GM20431 (cell line): ENCODE measurements around the gene NPIPB9.
"Not testable (repeated sequence)": the region's sequence is repeated elsewhere in the genome, so short reads cannot be mapped to it uniquely, and the experiment has no call there.

Source experiments
- in situ Hi-C: fragments of 300-500 bp; cut with MseI, MboI; formaldehyde crosslinking; loops from one replicate; pipeline ENCODE4 v1.15.0; 2020; ENCODE audit warnings: low sequenced_read_pairs; ENCODE audit not compliant: unreplicated experiment

NPIPB9 gene

DNA sequence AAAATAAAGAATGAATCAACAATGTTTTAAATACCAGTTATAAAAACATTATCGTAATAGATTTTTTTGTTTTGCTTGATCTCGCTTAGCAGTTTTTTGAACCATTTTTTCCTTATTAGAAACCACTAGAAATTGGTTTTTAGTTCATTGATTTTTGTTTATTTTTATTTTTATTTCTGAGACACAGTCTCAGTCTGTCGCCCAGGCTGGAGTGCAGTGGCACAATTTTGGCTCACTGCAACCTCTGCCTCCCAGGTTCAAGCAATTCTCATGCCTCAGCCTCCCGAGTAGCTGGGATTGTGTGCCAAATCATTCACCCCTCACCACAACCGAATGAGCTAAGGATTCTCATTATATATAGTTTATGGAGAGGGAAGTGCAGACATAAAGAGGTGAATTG is at the start of gene NPIPB9:
TSS of gene NPIPB9 (plus strand) at position 301 of the 400 bp plus-strand sequence.
- in situ Hi-C loops, result not testable (repeated sequence)

DNA sequence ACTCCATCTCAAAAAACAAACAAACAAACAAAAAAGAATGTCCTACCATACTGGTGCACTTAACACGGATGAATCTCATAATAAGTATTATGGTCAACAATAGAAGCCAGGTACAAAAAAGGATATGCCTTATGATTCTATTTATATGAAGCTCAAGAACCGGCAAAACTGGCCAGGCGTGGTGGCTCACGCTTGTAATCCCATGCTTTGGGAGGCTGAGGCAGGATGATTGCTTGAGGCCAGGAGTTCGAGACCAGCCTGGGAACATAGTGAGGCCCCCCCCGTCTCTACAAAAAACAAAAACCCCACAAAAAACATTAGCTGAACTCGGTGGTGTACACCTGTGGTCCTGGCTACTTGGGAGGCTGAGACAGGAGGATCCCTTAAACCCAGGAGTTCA is 47.3 kb upstream of the NPIPB9 start:
- in situ Hi-C loops, result not testable (repeated sequence)

DNA sequence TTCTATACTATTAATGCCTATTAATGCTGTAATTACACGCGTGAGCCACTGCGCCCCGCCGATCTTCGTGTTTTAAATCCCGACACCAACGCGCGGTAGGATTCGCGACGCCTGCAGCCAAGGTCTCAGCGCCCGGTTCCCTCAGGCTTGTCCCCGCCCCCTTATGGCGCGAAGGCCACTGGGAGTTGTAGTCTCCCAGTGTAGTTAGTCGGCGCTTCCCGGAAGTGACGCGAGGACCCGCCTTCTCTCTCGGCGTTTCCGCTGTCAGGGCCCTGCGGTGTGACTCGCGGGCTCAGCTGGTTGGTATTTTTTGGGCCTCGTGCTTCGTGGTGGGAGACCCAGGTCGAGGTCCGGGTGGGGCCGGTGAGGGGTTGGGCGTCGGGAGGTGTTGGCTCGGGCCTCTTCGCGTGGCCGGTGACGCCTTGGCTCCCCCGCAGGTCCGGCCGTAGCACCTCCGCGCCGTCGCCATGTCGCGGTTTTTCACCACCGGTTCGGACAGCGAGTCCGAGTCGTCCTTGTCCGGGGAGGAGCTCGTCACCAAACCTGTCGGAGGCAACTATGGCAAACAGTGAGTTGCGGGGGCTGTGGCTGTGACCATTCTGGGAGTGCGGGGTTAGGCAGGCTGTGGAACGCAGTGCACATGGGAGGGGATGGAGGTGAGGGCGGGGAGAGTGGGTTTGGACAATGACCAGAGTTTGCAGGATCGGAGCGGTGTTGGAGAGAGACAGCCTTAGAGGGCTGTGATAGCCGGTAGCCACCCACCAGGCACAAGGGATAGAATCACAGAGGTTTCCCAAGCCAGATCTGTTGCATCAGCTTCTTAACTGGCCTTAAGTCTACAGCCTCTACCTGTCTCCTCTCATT is 40.1 kb upstream of the NPIPB9 start, which contains the start of gene EIF3C:
TSS of gene EIF3C (plus strand) at position 245 of the 864 bp plus-strand sequence. CDS start at position 468, 223 bp downstream.
- in situ Hi-C loops, result not testable (repeated sequence)

DNA sequence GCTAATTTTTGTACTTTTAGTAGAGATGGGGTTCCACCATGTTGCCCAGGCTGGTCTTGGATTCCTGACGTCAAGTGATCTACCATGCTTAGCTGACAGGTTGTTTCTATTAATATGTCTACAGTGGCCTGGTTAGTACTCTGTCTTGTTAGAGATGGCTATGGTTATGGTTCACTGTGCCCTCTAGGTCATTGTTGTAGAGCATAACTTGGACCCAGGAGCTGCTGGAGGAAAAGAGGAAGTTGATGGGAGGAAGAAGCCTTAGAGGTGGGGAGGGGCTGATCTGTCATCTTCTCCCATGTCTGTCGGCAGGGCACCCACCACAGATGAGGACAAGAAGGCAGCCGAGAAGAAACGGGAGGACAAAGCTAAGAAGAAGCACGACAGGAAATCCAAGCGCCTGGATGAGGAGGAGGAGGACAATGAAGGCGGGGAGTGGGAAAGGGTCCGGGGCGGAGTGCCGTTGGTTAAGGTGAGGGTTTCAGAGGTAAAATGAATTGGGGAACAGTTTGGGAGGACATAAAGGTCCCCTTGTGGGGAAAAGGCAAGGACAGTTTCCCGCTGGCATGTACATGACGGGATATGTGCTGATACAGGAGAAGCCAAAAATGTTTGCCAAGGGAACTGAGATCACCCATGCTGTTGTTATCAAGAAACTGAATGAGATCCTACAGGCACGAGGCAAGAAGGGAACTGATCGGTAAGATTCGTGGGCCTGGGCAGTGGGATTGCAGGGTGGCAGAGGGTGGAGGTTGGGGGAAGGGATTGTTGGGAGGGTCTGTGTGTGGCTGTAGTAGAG is 28.5 kb upstream of the NPIPB9 start:
- in situ Hi-C loops, result not testable (repeated sequence)

DNA sequence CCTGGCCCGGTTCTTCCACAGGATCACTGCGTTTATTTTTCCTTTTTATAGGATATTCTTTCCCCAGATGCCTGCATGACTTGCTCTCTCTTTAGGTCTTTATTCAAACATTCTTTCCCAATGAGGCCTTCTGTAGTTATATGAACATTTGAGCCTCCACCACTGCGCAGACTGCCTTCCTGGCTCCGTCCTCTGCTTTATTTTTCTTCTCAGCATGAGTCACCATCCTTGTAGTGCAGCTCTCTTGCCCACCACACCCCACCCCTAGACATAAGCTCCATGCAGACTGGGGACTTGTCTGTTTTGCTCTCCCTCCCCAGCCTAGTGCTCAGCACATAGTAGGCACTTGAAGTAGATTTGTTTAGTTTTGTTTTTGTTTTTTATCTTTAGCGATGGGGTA is 20.3 kb upstream of the NPIPB9 start:
- in situ Hi-C loops, result not testable (repeated sequence)

DNA sequence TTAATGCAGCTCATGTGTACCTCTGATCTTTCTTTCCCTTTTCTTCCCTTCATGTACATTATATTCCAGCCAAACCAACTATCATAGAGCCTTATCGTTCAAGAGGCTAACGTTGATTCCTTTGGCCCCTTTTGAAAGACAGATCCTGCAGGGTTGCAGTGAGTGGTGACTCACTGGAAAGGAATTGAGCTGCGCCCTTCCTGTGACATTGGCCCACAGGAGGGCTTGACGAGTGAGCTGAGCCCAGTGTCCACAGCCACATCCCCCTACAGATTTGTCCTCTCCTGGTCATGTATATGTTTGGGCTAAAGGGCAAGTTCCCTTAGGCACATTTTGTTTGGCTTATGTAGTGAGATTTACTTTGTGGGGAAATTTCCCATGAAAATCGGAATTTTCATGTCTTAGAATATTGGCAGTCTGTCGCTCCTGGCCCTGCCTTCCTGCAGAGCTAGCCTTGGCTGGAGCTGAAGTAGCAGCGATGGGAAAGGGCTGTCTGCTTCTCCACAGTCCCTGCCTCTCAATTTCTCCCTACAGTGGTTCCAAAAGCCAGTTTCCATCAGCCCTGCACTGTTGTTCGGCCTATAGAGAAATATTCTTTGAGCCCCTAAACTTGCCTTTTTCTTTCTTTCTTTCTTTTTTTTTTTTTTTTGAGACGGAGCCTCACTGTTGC is 19.0 kb upstream of the NPIPB9 start:
- in situ Hi-C loops, result not testable (repeated sequence)

DNA sequence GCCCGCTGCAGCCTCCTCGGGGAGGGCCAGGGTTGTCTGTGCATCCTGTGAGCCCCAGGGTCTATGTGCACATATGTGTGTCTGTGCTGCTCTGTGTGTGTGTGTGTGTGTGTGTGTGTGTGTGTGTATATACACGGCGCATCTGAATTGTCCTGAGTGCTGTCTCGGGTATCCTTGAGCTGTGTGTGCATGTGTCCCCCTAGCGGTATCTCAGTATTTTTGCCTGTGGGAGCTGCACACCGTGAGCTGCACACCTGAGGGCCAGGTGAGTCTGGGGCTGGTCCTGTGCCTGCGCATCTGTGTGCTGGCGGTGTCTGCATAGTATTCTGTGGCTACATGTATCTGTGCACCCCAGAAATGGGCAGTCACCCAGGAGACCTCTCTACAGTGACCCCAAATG is 11.8 kb upstream of the NPIPB9 start:
- in situ Hi-C loops, result not testable (repeated sequence)

DNA sequence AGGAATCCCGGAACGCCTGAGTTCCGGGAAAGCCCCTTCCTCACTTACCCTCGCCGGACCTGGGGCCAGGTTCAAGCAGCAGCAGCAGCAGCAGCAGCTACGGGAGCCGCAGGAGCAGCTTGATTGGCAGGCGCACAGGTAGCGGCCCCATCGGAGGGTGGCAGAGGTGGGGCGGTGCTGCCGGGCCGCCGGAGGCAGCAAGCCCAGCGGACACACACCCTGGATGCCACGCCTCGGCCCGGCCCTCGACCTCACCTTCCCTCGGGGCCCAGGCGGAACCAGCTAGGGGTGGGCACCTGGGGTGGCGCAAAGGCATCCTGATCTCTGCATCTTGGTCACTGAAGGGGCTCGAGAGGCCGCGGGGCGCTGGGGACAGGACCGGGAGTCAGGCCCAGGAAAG is 11.0 kb upstream of the NPIPB9 start:
- in situ Hi-C loops, result not testable (repeated sequence)

DNA sequence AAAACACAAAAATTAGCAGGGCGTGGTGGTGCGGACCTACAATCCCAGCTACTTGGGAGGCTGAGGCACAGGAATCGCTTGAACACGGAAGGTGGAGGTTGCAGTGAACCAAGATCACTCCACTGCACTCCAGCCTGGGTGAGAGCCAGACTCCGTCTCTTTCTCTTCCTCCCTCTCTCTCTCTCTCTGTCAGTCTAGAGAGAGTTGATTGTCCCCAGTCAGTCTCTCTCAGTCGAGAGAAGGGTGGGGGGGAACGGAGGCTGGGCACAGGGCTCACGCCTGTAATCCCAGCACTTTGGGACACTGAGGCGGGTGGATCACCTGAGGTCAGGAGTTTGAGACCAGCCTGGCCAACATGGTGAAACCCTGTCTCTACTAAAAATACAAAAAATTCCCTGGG is 10.3 kb upstream of the NPIPB9 start:
- in situ Hi-C loops, result not testable (repeated sequence)

DNA sequence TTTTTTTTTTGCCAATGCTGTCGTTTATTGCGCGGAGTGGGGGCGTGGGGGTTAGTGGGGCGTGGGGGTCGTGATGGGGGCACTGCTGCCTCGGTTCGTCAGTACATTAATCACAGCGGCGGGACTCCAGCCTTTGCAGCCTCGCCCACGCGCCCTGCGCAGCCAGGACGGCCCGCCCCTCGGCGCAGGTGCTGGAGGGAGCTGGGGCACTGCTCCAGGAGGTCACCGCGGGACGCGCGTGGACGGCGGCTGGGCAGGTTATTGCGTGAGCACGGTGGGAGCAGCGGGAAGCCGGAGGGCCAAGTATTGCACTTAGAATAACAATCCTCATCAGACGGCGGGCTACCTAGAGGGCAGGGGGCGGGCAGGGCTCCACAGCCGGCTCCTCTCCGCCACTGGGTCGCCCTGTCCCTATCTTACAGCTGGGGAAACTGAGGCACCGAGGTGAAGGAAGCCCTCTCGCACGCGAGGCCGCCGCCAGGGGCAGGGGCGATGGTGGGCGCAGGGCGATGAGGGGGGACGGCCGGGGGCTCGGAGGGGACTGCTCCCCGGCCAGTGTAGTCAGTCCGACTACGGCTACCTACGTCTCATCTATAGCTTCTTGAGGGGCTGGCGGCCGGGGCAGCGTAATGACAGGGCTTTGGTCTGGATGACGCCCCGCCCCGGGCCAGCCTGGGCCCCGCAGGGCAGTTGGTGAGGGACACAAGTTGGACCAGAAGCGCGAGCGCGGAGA is 4.8 kb upstream of the NPIPB9 start:
- in situ Hi-C loops, result not testable (repeated sequence)

DNA sequence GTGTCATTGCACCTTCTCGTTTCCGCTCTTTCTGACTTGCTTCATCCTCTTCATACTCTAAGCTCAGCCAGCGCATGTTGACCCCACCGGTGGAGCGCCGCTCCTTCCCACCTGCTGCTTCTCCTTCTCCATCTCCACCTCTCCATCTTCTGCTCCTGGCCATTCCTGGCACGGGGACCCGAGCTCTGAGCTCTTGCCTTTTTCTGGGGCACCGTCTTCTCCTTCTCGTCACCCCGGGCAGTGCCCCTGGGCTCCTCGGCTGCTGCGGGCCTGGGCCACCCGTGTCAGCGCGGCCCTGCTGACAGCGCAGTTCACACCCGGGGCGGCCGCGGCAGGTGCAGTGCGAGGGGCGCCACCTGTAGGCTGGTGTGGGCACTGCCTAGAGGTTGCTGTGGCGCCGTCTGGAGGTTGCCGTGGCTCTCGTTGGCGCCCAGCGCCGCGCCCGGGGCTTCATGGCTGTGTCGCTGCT is 1.6 kb upstream of the NPIPB9 start:
- in situ Hi-C loops, result not testable (repeated sequence)

DNA sequence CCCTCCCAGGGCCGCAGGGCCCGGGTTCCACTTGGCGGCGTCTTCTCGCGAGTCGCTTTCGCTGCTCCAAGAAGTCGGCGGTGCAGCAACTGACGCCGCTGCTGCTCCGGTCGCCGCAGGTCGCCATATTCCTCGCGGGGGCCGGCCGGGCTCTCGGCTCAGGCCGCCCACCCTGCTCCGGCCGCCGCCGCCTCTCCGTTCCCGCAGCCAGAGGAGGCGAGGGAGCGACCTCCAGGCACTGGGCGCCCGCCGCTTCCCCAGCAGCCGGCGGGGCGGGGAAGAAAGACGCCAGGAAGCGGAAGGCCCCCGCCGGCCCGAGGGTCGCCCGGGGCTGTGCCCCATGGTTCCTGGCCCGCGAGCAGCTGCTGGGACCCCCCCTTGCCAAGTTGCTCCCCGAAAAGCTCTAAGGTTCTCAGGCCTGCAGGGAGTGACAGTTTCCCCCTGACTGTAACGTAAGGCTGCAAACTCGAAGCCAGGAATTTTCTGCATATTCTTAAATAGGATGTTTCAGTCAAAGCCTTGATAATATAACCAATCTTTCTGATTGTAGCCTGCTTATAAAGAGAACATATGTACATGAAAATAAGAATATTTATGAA is 1.0 kb upstream of the NPIPB9 start:
- in situ Hi-C loops, result not testable (repeated sequence)

DNA sequence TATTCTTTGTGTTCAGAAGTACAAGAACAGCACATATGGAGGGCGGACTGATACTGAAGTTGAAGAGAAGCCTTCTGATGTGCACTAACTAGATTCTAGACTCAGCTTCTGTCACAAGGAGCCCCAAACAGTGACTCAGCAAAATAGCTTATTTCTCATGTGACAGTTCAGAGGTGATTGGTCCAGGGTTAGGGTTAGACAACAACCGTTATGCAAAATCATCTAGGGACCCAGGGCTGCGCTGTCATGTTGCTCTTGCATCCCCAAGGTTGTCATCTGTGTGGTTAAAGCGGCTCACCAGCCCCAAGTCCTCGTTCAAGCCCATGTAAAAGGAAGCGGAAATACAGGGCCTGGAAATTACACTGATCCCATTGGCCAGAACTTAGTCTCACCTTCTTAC is 30.1 kb downstream of the NPIPB9 start:
- in situ Hi-C loops, result not testable (repeated sequence)

DNA sequence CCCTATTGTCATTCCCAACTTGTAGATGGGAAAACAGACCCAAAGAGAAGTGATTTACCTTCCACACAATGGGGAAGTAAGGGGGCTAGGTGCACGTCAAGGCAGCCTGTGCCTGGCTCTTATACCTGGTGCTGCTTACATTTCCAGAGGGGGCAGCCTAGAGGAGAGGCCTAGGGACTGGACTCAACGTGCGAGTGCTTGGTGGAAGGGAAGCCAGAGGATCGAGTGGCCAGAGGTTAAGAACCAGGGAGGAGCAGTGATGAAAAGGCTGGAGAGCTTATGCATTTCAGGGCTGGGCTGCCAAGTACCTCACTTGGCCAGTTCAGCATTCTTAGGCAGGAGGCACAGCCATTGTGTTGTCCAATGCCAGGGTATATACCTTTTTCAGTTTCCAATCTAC is 30.8 kb downstream of the NPIPB9 start:
- in situ Hi-C loops, result not testable (repeated sequence)

DNA sequence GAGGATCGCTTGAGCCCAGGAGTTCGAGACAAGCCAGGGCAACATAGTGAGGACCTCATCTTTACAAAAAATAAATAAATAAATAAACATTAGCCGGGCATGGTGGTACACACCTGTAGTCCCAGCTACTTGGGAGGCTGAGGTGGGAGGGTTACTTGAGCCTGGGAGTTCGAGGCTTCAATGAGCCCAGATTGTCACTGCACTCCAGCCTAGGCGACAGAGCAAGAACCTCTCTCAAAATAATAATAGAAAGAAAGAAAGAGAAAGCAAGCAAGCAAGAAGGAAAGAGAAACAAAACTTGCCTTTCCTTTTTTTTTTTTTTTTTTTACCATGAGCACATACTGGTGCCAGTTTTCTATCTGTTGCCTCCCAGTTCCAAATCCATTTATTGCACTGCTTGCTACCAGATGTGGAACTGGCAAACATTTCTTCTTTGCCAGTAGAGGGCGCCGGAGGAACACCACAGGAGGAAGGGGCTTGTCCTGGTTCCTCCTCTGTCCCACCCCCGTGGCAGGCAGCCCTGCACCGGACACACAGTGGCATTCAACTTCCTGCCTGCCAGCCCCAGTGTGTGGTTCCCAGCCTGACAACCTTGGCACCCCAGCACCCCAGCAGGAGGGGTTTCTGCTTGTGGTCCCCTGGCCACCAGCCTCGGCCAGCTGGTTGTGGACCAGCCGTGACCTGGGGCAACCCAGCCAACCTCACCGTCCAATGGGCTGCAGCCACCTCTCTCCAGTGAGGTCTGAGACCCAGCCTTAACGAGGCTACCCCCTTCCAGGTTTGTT is 50.8 kb downstream of the NPIPB9 start:
- in situ Hi-C loops, result not testable (repeated sequence)

DNA sequence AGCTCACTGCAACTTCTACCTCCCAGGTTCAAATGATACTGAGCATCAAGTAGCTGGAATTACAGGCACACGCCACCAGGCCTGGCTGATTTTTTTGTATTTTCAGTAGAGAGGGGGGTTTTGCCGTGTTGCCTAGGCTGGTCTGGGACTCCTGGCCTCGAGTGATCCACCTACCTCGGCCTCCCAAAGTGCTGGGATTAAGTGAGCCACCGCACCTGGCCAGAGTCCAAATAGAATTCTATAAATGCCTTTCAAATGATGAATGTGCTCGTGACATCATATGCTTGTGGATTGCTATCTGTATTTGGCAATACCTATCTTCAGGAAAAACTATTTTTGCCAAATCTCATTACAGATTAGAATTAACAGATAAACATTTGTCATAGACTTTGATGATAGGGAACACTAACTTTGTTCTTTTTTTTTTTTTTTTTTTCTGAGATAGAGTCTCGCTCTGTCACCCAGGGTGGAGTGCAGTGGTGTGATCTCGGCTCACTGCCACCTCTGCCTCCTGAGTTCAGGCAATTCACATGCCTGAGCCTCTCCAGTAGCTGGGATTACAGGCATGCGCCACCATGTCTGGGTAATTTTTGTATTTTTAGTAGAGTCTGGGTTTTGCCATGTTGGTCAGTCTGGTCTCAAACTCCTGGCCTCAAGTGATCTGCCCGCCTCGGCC is 56.0 kb downstream of the NPIPB9 start:
- in situ Hi-C loops, result not testable (repeated sequence)

DNA sequence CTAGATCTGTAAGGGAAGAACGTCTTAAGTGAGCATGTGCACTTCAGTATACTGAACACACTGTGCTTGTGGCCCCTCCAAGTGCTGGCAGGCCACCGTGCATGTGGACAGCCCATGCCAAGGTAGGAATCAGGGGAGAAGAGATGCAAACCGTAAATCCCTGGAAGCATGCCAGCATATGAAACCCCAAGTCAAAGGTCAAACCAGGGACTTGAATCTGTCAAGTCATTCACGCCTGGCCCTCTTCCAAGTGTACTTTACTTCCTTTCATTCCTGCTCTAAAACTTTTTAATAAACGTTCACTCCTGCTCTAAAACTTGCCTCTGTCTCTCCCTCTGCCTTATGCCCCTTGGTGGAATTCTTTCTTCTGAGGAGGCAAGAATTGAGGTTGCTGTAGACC is 68.4 kb downstream of the NPIPB9 start:
- in situ Hi-C loops, result no loop called here

DNA sequence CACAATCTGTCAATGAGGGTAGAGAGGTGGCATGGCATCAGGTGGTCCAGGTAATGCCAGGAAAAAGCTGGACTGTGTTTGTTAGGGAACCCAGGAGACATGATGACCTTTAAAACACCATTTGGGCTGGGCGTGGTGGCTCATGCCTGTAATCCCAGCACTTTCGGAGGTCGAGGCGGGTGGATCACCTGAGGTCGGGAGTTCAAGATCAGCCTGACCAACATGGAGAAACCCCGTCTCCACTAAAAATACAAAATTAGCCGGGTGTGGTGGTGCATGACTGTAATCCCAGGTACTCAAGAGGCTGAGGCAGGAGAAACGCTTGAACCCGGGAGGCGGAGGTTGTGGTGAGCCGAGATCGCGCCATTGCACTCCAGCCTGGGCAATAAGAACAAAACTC is 69.0 kb downstream of the NPIPB9 start:
- in situ Hi-C loops, result not testable (repeated sequence)
